ENCODE data around the gene PTCD3.

Gene PTCD3

DNA sequence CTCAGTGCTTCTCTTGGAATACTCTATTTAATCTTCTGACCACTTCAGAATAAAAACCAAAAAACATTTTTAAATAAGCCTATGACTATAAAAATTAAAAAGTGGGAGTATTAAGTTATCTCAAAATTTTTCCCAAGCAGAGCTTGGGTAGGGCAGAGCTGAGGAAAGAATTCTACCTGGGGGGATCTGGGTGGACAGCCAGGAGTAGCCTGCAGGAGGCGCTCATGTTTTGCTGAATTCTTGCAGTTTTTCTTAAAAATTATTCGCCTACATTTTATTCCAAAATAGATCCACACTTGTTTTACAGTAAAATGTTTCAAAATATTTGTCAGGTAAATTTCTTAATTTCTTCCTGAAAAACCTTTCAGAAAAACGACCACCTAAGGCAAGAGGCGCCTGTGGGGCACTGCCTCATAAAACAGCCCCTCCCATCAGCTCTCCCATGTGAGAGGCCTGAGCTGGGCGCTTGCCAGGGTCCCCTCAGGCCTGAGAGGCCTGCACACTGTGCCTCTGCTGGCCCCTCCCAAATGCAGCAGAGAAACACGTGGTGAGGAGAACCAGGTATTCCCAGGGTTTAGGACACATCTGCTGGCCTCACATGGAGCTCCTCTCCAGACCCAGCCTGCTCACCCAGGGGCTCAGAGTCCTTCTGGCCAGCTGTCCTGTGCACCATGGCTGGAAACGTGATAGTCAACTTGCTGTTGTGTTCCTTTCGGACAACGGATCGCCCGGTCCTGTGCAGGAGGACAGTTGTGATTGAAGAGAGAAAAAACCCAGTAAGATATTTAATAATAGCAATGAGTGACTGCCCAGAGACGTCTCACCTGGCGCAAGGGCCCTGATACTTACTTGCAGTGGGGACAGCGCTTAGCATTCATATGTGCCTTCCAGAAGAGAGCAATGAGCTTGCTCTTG is 17.8 kb upstream of the PTCD3 start:
- DNase-seq = no peak

- DNase-seq = no peak
These were observed 11.8 kb upstream of the PTCD3 start for GRCh38 chr2:86094229-86094628.

GRCh38 chr2:86097114-86097896 is 8.7 kb upstream of the PTCD3 start:
- DNase-seq = no peak

DNA sequence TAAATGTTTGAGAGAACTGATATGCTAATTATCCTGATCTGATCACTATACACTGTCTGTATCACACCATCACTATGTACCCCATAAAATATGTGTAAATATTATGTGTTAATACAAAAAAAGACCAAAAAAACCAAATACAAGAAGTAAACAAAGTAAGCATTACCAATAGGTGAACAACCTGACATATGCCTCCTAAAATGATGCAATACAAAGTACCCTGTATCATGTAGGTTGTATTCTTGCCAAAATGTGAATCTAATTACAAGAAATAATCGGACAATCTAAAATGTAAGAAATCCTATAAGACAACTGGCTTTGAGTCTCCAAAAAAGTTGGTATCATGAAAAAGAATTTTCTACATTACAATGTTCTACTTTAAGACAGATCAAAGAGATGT is 8.1 kb upstream of the PTCD3 start:
- no peak for DNase-seq

DNA sequence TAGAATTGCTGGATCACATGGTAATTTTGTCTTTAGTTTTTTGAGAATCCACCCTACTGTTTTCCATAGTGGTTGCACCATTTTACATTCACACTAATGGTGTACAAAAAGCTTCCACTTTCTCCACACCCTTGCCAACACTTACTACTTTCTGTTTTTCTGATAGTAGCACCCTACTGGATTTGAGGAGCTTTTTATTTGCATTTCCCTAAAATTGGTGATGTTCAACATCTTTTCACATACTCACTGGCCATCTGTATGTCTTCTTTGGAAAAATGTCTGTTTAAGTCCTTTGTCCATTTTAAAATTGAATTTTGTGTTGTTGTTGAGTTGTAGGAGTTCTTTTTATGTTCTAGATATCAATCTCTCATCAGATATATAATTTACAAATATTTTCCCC is 3.9 kb upstream of the PTCD3 start:
- no peak for DNase-seq

DNA sequence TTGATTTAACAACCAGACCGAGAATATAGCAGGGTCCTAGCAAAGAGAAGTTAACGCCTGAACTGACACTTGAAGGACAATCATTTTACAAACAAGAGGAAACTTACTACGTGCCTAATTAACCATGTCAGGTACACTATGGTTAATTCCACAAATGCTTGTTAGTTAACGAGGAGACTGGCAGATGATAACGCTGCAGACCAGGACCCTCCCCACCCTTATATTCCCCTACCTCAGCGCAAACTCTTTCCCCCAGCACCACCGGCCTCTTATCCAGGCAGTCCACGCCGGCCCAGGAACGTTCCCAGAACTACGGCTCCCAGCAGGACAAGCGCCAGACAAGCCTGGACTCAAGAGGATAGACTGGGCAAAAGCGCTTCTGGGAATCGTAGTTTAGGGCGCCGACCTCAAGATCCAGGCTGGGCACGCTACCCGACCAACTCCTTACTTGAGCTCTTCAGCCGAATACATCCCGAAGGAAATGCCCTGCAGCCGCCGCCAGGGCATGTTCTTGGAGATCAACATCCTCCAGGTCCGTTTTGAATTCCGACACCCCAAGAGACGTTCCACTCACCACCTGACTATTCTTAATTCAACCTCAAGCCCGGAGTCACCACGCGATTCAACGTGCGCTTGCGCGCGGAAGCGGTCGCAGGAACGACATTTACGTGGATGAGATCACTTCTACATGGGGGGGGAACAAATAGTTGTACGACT is 625 bp upstream of the PTCD3 start, which contains the start of gene POLR1A:
POLR1A (minus strand) TSS at position 635 of the 717 bp plus-strand sequence; CDS start at position 525, 110 bp downstream.
- peak; percentile 90 for DNase-seq

DNA sequence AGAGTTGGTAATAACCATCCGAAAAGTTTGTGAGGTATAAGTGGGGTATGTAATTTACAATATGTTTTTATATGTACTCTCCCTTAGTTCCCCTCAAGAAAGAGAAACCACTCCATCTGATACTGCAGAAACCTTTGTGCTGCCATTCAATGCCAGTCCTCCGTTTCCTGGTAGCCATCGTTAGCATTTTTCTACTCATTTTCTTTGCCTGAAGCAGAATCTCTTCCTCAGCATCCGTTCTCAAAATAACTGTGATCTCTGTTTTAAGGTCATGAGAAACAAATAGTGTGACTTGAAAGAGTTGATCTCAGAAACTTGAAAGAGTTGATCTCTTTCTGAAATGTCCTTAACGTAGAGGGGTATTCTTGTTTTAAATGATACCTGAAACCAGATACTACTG is 996 bp downstream of the PTCD3 start:
- no peak for DNase-seq

DNA sequence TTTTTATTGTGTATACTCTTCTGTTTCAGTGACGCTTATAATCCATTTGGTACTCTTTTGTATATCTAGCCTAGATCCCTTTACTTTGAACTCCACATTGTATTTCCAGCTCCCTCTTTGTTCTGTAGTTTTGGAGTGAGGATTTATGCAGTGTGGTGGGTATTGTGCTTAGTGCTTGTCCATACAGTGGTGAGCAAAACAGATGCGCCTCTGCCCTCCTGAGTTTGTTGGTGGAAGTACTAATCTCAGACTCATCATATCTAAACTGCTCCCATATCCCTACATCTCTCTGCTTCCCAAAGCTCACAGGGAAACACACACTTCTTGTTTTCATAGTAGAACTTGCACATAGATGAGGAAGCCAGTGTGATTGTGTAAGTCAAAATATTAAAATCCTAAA is 12.1 kb downstream of the PTCD3 start:
- DNase-seq = no peak

DNA sequence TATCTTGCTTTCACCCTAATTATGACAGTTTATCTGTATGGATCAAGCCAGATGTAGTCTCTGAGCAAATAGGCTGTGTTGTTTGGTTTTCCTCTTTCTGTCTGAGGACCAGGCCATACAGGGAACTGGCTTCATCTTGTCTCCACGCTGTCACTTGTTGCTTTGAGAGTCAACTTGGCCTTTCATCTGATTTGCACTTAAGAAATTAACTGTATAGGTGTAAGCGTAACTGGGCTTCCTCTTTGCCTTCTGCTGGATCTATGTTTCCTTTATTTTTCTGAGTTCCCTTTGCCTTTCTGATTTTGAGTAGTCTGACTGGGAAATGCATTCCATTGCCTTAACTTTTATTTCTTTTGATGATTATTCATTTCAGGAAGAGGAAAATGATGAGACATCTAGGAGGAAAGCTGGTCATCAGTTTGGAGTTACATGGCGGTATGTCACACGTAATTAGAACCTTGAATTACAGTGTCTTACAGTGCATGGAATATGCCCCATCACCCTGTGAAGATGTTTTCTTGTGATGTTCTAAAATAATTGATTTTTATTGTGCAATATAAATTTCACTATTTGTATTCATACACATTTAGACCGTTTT is 17.4 kb downstream of the PTCD3 start:
- DNase-seq = no peak

- DNase-seq = no peak
These were observed 18.6 kb downstream of the PTCD3 start for GRCh38 chr2:86124683-86125082.

DNA sequence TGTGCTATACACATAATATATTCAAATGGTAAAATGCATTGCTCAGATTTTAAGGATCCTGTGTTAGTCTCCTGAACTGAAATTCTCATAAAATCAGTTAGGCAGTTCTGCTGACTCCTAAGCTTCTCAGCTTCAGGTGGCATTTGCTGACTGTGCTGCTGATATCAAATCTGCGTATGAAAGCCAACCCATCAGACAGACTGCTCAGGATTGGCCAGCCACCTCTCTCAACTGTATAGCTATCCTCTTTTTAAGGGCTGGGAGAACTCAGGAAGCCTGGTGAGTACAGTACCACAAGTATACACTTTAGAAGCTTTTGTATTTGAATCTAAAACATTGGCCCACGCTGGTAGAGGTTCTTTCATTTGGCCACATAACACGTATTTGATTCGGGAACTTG is 28.7 kb downstream of the PTCD3 start:
- no peak for DNase-seq

GRCh38 chr2:86135653-86136052 is 29.6 kb downstream of the PTCD3 start:
- DNase-seq = no peak

GRCh38 chr2:86136141-86136540 is 30.1 kb downstream of the PTCD3 start:
- DNase-seq = no peak

- no peak for DNase-seq
These were observed 32.9 kb downstream of the PTCD3 start for GRCh38 chr2:86138736-86139625.

GRCh38 chr2:86139981-86140380 is 33.9 kb downstream of the PTCD3 start:
- DNase-seq = no peak

GRCh38 chr2:86140969-86141392 is 34.9 kb downstream of the PTCD3 start:
- no peak for DNase-seq

- DNase-seq = no peak
These were observed 36.6 kb downstream of the PTCD3 start for GRCh38 chr2:86142436-86143257.

- no peak for DNase-seq
These were observed 37.3 kb downstream of the PTCD3 start for GRCh38 chr2:86143307-86143706.

- no peak for DNase-seq
These were observed 38.1 kb downstream of the PTCD3 start for GRCh38 chr2:86143926-86144685.

GRCh38 chr2:86147793-86148192 is 41.8 kb downstream of the PTCD3 start:
- no peak for DNase-seq

Measured in activated CD8-positive, alpha-beta memory T cell treated with anti-CD3 and anti-CD28 coated beads for 24 hours (primary cell).